KBM-7 (cell line): ENCODE results near the gene SIRT1.
"Not testable (repeated sequence)": the region's sequence is repeated elsewhere in the genome, so short reads cannot be mapped to it uniquely, and the experiment has no call there.

Source experiments
- DNase-seq: peaks from one replicate; pipeline ENCODE4 v3.0.0-alpha.2; 2015
- in situ Hi-C: fragments of 300-500 bp; cut with MboI; formaldehyde crosslinking; loops from 2 replicates; pipeline ENCODE4 v1.14.3; 2020; ENCODE audit warnings: low sequenced_read_pairs, low pct_unique_long_range_greater_than_20kb, mixed read lengths

SIRT1 gene

DNA sequence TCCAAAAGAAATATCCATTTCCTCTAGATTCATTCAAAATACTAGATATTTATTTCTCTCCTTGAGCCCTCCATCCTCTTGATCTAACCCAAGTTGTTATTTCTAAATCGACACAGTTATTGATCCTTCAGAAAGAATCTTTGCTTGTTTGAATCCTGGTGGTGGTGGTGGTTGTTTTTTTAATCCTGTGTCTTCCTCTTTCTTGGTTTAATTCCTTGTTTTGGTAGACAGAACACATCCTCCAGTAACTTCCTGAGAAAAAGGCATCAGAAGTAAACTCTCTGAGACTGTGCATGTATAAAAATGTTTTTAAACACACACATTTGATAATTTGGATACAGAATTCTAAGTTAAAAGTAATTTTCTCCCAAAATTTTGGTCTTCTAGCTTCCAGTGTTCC is 49.9 kb downstream of the SIRT1 start:
- DNase-seq = peak; percentile 35
- in situ Hi-C loops = no loop called here

DNA sequence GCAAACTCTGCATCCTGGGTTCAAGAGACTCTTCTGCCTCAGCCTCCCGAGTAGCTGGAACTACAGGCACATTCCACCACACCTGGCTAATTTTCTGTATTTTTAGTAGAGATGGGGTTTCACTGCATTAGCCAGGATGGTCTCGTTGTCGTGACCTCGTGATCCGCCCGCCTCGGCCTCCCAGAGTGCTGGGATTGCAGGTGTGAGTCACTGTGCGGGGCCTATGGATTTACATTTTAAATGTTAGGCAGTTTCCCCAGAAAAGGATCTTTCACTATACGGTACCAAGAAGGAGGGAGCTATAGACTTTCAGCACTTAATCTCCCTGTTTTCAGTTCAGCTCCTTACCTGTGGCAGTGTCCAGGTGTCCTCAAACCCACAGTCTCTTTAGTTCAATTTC is 50.8 kb downstream of the SIRT1 start:
- in situ Hi-C loops = no loop called here
- no peak for DNase-seq

DNA sequence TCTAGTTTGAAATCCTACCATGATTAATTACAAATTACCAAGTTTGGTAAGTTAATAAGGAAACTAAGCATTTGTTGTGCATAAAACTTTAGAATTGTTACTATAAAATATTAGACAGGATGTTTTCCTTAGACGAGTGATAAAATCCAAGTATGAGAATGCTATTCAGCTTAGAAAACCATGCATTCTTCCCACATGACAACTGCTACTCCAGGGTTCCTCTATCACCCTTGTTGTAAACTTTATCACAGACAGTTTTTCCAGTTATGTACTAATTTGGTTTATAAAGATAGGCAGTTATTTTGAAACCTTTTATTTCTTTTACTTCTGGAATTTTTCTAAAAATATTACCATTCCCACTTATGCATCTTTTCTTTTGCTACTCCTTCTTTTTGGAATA is 52.0 kb downstream of the SIRT1 start:
- in situ Hi-C loops = no loop called here
- no peak for DNase-seq

DNA sequence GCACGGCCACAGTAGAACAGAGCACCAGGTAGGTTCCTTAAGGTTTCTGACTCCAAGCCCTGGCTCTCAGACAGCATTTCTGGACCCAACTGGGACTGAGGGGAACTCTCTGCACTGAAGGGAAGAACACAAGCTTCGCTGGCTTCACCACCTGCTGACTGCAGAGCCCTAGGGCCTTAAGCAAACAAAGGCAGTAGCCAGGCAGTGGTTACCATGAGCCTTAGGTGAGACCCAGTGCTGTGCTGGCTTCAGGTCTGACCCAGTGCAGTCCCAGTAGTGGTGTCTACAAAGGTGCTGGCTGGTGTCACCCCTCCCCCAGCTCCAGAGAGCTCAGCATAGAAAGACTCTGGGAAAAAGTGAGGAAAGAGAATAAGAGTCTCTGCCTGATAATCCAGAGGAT is 59.5 kb downstream of the SIRT1 start:
- DNase-seq = no peak
- in situ Hi-C loops = no loop called here

DNA sequence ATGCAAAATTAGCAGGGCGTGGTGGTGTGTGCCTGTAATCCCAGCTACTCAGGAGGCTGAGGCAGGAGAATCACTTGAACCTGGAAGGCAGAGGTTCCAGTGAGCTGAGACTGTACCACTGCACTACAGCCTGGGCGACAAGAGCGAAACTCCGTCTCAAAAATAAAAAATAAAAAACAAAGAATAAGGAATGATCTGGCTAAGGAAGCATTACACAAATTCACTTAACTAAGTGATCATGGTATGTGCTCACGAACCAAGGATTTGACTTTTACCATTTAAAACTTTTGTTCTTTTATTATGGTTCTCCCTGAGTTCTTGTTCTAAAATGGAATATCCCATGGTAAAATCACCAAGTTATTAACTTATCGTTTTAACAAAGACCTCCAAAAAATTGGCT is 71.2 kb downstream of the SIRT1 start:
- DNase-seq = no peak
- in situ Hi-C loops = no loop called here

DNA sequence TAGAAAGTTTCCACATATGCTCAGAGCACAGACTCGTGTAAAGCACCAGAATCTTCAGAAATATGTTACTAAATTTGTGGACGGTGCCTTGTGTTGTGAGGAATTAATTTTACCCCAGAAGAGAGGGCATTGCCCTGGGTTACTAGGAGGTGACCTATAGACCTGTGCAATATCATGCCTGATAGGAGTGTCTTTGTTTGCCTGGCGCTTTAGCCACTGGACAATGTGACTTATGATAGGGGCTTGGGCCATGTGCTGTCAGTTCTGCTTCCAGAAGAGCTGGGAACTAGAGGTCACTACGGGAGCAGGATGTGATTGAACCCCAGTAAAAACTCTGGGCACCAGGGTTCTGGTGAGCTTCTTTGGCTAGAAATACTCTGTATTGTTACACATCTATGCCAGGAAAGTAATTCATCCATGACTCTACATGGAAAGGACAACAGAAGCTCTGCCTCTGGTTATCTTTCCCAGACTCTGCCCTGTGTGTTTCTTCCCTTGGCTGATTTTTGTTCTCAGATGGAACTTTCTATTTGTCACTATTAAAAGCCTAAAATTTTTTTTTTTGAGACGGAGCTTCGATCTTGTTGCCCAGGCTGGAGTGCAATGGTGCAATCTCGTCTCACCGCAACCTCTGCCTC is 75.5 kb downstream of the SIRT1 start:
- no peak for DNase-seq
- in situ Hi-C loops = no loop called here

DNA sequence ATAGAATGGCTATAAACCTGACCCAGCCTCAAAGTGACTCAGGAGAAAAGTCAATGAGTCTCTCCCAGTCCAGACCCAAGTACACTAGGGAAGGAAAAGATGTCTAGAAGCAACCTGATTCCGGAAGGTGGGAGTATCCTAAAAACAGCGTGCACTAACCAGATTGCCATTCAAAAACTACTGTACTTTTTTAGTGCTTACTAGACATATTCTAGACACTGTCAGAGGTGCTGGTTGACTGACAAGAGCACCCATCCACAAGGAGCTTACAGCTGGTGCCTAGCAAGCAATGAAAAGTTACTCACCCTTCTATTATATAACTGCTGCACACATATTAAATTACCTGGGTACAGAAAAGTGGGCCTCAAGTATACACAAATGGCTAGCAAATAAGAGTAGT is 81.0 kb downstream of the SIRT1 start:
- in situ Hi-C loops = no loop called here
- no peak for DNase-seq

DNA sequence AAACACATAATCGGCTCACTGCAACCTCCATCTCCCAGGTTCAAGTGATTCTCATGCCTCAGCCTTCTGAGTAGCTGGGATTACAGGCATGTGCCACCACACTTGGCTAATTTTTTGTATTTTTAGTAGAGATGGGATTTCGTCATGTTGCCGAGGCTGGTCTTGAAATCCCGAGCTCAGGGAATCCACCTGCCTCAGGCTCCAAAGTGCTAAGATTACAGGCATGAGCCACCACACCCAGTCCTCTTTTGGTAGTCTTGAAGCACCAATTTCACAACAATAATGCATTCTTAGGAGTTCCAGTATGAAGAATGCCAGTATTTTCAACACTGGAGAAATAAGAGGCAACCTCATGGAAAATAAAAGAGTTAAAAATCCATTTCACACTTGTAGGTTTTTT is 81.6 kb downstream of the SIRT1 start:
- DNase-seq, in situ Hi-C loops: not testable (repeated sequence)
